Measurements from ENCODE around the gene SH3D21.

Gene SH3D21

GRCh38 chr1:36295390-36295789 lies 10.8 kb upstream of the SH3D21 start:
- H3K9me3 ChIP-seq (ENCODE audit: insufficient read depth, low read length), result no peaks in the 10 kb centered on the region
- no peak overlapping the region for H3K4me2 ChIP-seq (ENCODE audit: low read length)
- no peak overlapping the region for H2AFZ ChIP-seq (ENCODE audit: low read depth, low read length)
- no peak overlapping the region for H3K4me3 ChIP-seq (ENCODE audit: low read length)
- no peaks in the 10 kb centered on the region for H3K79me2 ChIP-seq (ENCODE audit: low read length)
- H3K27ac ChIP-seq (ENCODE audit: low read length), result no peak overlapping the region
- H3K36me3 ChIP-seq (replicated peaks; ENCODE audit: low read depth, low read length), result peaks cover 24% of the 10 kb centered on the region
- H3K27me3 ChIP-seq (ENCODE audit: low read depth, low read length), result no peaks in the 10 kb centered on the region
- peaks cover 13% of the 10 kb centered on the region for H3K4me1 ChIP-seq (ENCODE audit: low read length)
- H3K9ac ChIP-seq (ENCODE audit: low read length), result no peak overlapping the region
- H4K20me1 ChIP-seq (ENCODE audit: insufficient read depth, low read length), result no peaks in the 10 kb centered on the region
- TF ChIP-seq EZH2phosphoT487 (IDR thresholded peaks at IDR 0.05; ENCODE audit: low read depth) (no peak), CTCF (IDR thresholded peaks at IDR 0.05; ENCODE audit: low read depth, low read length) (no peak)

GRCh38 chr1:36297062-36297461 lies 9.1 kb upstream of the SH3D21 start:
- Histone ChIP-seq H3K27ac (ENCODE audit: low read length) (no peak overlapping the region), H3K9me3 (ENCODE audit: insufficient read depth, low read length) (no peaks in the 10 kb centered on the region), H4K20me1 (ENCODE audit: insufficient read depth, low read length) (no peaks in the 10 kb centered on the region), H3K4me3 (ENCODE audit: low read length) (no peak overlapping the region), H2AFZ (ENCODE audit: low read depth, low read length) (no peak overlapping the region), H3K4me1 (ENCODE audit: low read length) (peaks cover 23% of the 10 kb centered on the region), H3K4me2 (ENCODE audit: low read length) (no peak overlapping the region), H3K36me3 (replicated peaks; ENCODE audit: low read depth, low read length) (peaks cover 25% of the 10 kb centered on the region), H3K9ac (ENCODE audit: low read length) (no peak overlapping the region), H3K27me3 (ENCODE audit: low read depth, low read length) (no peaks in the 10 kb centered on the region), H3K79me2 (ENCODE audit: low read length) (no peaks in the 10 kb centered on the region)
- TF ChIP-seq CTCF (IDR thresholded peaks at IDR 0.05; ENCODE audit: low read depth, low read length) (no peak), EZH2phosphoT487 (IDR thresholded peaks at IDR 0.05; ENCODE audit: low read depth) (no peak)

GRCh38 chr1:36298640-36299039 lies 7.5 kb upstream of the SH3D21 start:
- Histone ChIP-seq H3K9ac (ENCODE audit: low read length) (no peak overlapping the region), H3K4me1 (ENCODE audit: low read length) (peaks cover 37% of the 10 kb centered on the region), H3K79me2 (ENCODE audit: low read length) (peaks cover under 1% of the 10 kb centered on the region; the same call in 1 of the 2 replicates), H2AFZ (ENCODE audit: low read depth, low read length) (no peak overlapping the region), H3K4me3 (ENCODE audit: low read length) (no peak overlapping the region), H3K36me3 (replicated peaks; ENCODE audit: low read depth, low read length) (peaks cover 29% of the 10 kb centered on the region), H3K27me3 (ENCODE audit: low read depth, low read length) (no peaks in the 10 kb centered on the region), H3K27ac (ENCODE audit: low read length) (no peak overlapping the region), H4K20me1 (ENCODE audit: insufficient read depth, low read length) (no peaks in the 10 kb centered on the region), H3K9me3 (ENCODE audit: insufficient read depth, low read length) (no peaks in the 10 kb centered on the region), H3K4me2 (ENCODE audit: low read length) (no peak overlapping the region)
- TF ChIP-seq EZH2phosphoT487 (IDR thresholded peaks at IDR 0.05; ENCODE audit: low read depth), result no peak
- TF ChIP-seq CTCF (IDR thresholded peaks at IDR 0.05; ENCODE audit: low read depth, low read length), result no peak

- H3K79me2 ChIP-seq (ENCODE audit: low read length), result peaks cover 3% of the 10 kb centered on the region; the same call in 1 of the 2 replicates
- peaks cover 54% of the 10 kb centered on the region for H3K4me1 ChIP-seq (ENCODE audit: low read length)
- H3K36me3 ChIP-seq (replicated peaks; ENCODE audit: low read depth, low read length), result peaks cover 26% of the 10 kb centered on the region
- no peaks in the 10 kb centered on the region for H4K20me1 ChIP-seq (ENCODE audit: insufficient read depth, low read length)
- no peaks in the 10 kb centered on the region for H3K9me3 ChIP-seq (ENCODE audit: insufficient read depth, low read length)
- no peak overlapping the region for H3K9ac ChIP-seq (ENCODE audit: low read length)
- H3K27ac ChIP-seq (ENCODE audit: low read length), result peak overlapping the region; percentile 60
- peak overlapping the region; percentile 12; the same call in 1 of the 2 replicates for H3K4me2 ChIP-seq (ENCODE audit: low read length)
- H2AFZ ChIP-seq (ENCODE audit: low read depth, low read length), result no peak overlapping the region
- no peaks in the 10 kb centered on the region for H3K27me3 ChIP-seq (ENCODE audit: low read depth, low read length)
- H3K4me3 ChIP-seq (ENCODE audit: low read length), result no peak overlapping the region
- TF ChIP-seq EZH2phosphoT487 (IDR thresholded peaks at IDR 0.05; ENCODE audit: low read depth) (no peak), CTCF (IDR thresholded peaks at IDR 0.05; ENCODE audit: low read depth, low read length) (no peak)
Measured at GRCh38 chr1:36300526-36300925, 5.6 kb upstream of the SH3D21 start.

Data from OCI-LY3 (cell line).